ENCODE data around the gene GNG11.
A peak's percentile ranks its signal among the peaks of the same experiment; 100 is the strongest.

Gene GNG11

GRCh38 chr7:93889261-93889660 lies 32.3 kb upstream of the GNG11 start:
- H3K4ac ChIP-seq (ENCODE audit: low read length): no peak overlapping the region
- DNase-seq (ENCODE audit: low spot score): no peak
- H3K36me3 ChIP-seq (replicated peaks in 1 of 2; ENCODE audit: control insufficient read depth in 2 of 2, insufficient read depth in 2 of 2, low read length in 2 of 2): peaks cover 0 to 40% of the 10 kb centered on the region in 2 donors
- no peak overlapping the region for H2BK15ac ChIP-seq (ENCODE audit: low read length)
- no peak overlapping the region for H3K4me2 ChIP-seq (ENCODE audit: insufficient read depth, low read length, poor library complexity, severe bottlenecking)
- H3K9ac ChIP-seq (ENCODE audit: low read depth, low read length, poor library complexity): no peak overlapping the region
- H3K18ac ChIP-seq (ENCODE audit: low read length): no peak overlapping the region
- H3K14ac ChIP-seq (ENCODE audit: low read length): no peak overlapping the region
- H2BK12ac ChIP-seq (ENCODE audit: low read length): no peak overlapping the region
- no peak overlapping the region for H3K27ac ChIP-seq (replicated peaks; ENCODE audit: low read length)
- WGBS, 2 donors (ENCODE audit: extremely low coverage in 2 of 2, insufficient read length in 2 of 2, insufficient replicate concordance in 1 of 2): no CpG with 5 or more reads among the region's 3 CpGs
- H2BK5ac ChIP-seq (ENCODE audit: low read length): no peak overlapping the region
- H3K23ac ChIP-seq (ENCODE audit: low read depth, low read length, poor library complexity): no peak overlapping the region
- H3K79me1 ChIP-seq (ENCODE audit: low read depth, low read length): no peaks in the 10 kb centered on the region
- H2BK120ac ChIP-seq (ENCODE audit: low read depth, low read length): no peak overlapping the region
- H3K4me3 ChIP-seq (ENCODE audit: low read length in 2 of 2): peak overlapping the region in 1 of 2 donors; percentile 76
- H4K8ac ChIP-seq (ENCODE audit: low read depth, low read length): no peak overlapping the region
- H2AK5ac ChIP-seq (ENCODE audit: low read depth, low read length): no peak overlapping the region
- no peaks in the 10 kb centered on the region for H3K4me1 ChIP-seq (ENCODE audit: control insufficient read depth in 2 of 2, insufficient read depth in 1 of 2, low read depth in 1 of 2, low read length in 2 of 2)
- H2AFZ ChIP-seq (ENCODE audit: low read length): peak overlapping the region; percentile 36
- peaks cover 0 to 10% (median 0%) of the 10 kb centered on the region in 3 experiments for H3K27me3 ChIP-seq (ENCODE audit: control insufficient read depth in 3 of 3, insufficient read depth in 3 of 3, low read depth in 1 of 3, low read length in 3 of 3)
- no peak overlapping the region for H4K91ac ChIP-seq (ENCODE audit: low read depth, low read length, poor library complexity)
- no peaks in the 10 kb centered on the region for H3K9me3 ChIP-seq (replicated peaks in 1 of 2; ENCODE audit: control insufficient read depth in 2 of 2, insufficient read depth in 1 of 2, low read depth in 1 of 2, low read length in 2 of 2)

GRCh38 chr7:93890041-93890463 lies 31.5 kb upstream of the GNG11 start:
- no peaks in the 10 kb centered on the region for H3K79me1 ChIP-seq (ENCODE audit: low read depth, low read length)
- DNase-seq (ENCODE audit: low spot score): peak; percentile 21
- no peak overlapping the region for H4K91ac ChIP-seq (ENCODE audit: low read depth, low read length, poor library complexity)
- no peak overlapping the region for H3K14ac ChIP-seq (ENCODE audit: low read length)
- no CpG with 5 or more reads among the region's 28 CpGs for WGBS, 2 donors (ENCODE audit: extremely low coverage in 2 of 2, insufficient read length in 2 of 2, insufficient replicate concordance in 1 of 2)
- H3K4me2 ChIP-seq (ENCODE audit: insufficient read depth, low read length, poor library complexity, severe bottlenecking): peak overlapping the region; percentile 98
- peaks cover 0 to 33% of the 10 kb centered on the region in 2 donors for H3K36me3 ChIP-seq (replicated peaks in 1 of 2; ENCODE audit: control insufficient read depth in 2 of 2, insufficient read depth in 2 of 2, low read length in 2 of 2)
- peak overlapping the region; percentile 76 to 86 for H3K4me3 ChIP-seq (ENCODE audit: low read length in 2 of 2)
- peak overlapping the region; percentile 95 for H2AFZ ChIP-seq (ENCODE audit: low read length)
- peak overlapping the region; percentile 80 for H3K9ac ChIP-seq (ENCODE audit: low read depth, low read length, poor library complexity)
- no peak overlapping the region for H4K8ac ChIP-seq (ENCODE audit: low read depth, low read length)
- H3K4ac ChIP-seq (ENCODE audit: low read length): no peak overlapping the region
- H2BK12ac ChIP-seq (ENCODE audit: low read length): no peak overlapping the region
- peak overlapping the region; percentile 96 for H3K18ac ChIP-seq (ENCODE audit: low read length)
- no peak overlapping the region for H2AK5ac ChIP-seq (ENCODE audit: low read depth, low read length)
- no peak overlapping the region for H3K27ac ChIP-seq (replicated peaks; ENCODE audit: low read length)
- H2BK15ac ChIP-seq (ENCODE audit: low read length): peak overlapping the region; percentile 26
- H3K4me1 ChIP-seq (ENCODE audit: control insufficient read depth in 2 of 2, insufficient read depth in 1 of 2, low read depth in 1 of 2, low read length in 2 of 2): no peaks in the 10 kb centered on the region
- H2BK5ac ChIP-seq (ENCODE audit: low read length): no peak overlapping the region
- peaks cover 0 to 10% (median 0%) of the 10 kb centered on the region in 3 experiments for H3K27me3 ChIP-seq (ENCODE audit: control insufficient read depth in 3 of 3, insufficient read depth in 3 of 3, low read depth in 1 of 3, low read length in 3 of 3)
- H3K23ac ChIP-seq (ENCODE audit: low read depth, low read length, poor library complexity): no peak overlapping the region
- H3K9me3 ChIP-seq (replicated peaks in 1 of 2; ENCODE audit: control insufficient read depth in 2 of 2, insufficient read depth in 1 of 2, low read depth in 1 of 2, low read length in 2 of 2): no peaks in the 10 kb centered on the region
- peak overlapping the region; percentile 94 for H2BK120ac ChIP-seq (ENCODE audit: low read depth, low read length)

GRCh38 chr7:93890464-93891068 lies 31.0 kb upstream of the GNG11 start, which contains the start of gene TFPI2:
TFPI2 (minus strand) TSS chr7:93890753; CDS start chr7:93890678, 75 bp downstream.
- no peak within 1 kb of the TSS for H3K14ac ChIP-seq (ENCODE audit: low read length)
- peak within 1 kb of the TSS; percentile 95 for H2AFZ ChIP-seq (ENCODE audit: low read length)
- no peak within 1 kb of the TSS for H2BK5ac ChIP-seq (ENCODE audit: low read length)
- H3K4me2 ChIP-seq (ENCODE audit: insufficient read depth, low read length, poor library complexity, severe bottlenecking): peak within 1 kb of the TSS; percentile 98
- no peak within 1 kb of the TSS for H2AK5ac ChIP-seq (ENCODE audit: low read depth, low read length)
- H3K18ac ChIP-seq (ENCODE audit: low read length): peak within 1 kb of the TSS; percentile 96
- H3K36me3 ChIP-seq (replicated peaks in 1 of 2; ENCODE audit: control insufficient read depth in 2 of 2, insufficient read depth in 2 of 2, low read length in 2 of 2): peaks cover 0 to 27% of the 10 kb centered on the region in 2 donors
- H2BK12ac ChIP-seq (ENCODE audit: low read length): peak within 1 kb of the TSS; percentile 58
- H3K79me1 ChIP-seq (ENCODE audit: low read depth, low read length): no peaks in the 10 kb centered on the region
- no peak within 1 kb of the TSS for H4K8ac ChIP-seq (ENCODE audit: low read depth, low read length)
- H3K23ac ChIP-seq (ENCODE audit: low read depth, low read length, poor library complexity): no peak within 1 kb of the TSS
- H2BK120ac ChIP-seq (ENCODE audit: low read depth, low read length): peak within 1 kb of the TSS; percentile 94
- H4K91ac ChIP-seq (ENCODE audit: low read depth, low read length, poor library complexity): no peak within 1 kb of the TSS
- H3K27ac ChIP-seq (replicated peaks; ENCODE audit: low read length): no peak within 1 kb of the TSS
- peak within 1 kb of the TSS; percentile 76 to 86 for H3K4me3 ChIP-seq (ENCODE audit: low read length in 2 of 2)
- no peaks in the 10 kb centered on the region for H3K4me1 ChIP-seq (ENCODE audit: control insufficient read depth in 2 of 2, insufficient read depth in 1 of 2, low read depth in 1 of 2, low read length in 2 of 2)
- H3K9me3 ChIP-seq (replicated peaks in 1 of 2; ENCODE audit: control insufficient read depth in 2 of 2, insufficient read depth in 1 of 2, low read depth in 1 of 2, low read length in 2 of 2): no peaks in the 10 kb centered on the region
- no peak within 1 kb of the TSS for H3K4ac ChIP-seq (ENCODE audit: low read length)
- H3K9ac ChIP-seq (ENCODE audit: low read depth, low read length, poor library complexity): peak within 1 kb of the TSS; percentile 81
- DNase-seq (ENCODE audit: low spot score): peak; percentile 49
- peak within 1 kb of the TSS; percentile 26 for H2BK15ac ChIP-seq (ENCODE audit: low read length)
- no CpG with 5 or more reads among the region's 49 CpGs for WGBS, 2 donors (ENCODE audit: extremely low coverage in 2 of 2, insufficient read length in 2 of 2, insufficient replicate concordance in 1 of 2)
- H3K27me3 ChIP-seq (ENCODE audit: control insufficient read depth in 3 of 3, insufficient read depth in 3 of 3, low read depth in 1 of 3, low read length in 3 of 3): peaks cover 0 to 10% (median 0%) of the 10 kb centered on the region in 3 experiments

- Histone ChIP-seq H3K4me1 (ENCODE audit: control insufficient read depth in 2 of 2, insufficient read depth in 1 of 2, low read depth in 1 of 2, low read length in 2 of 2) (no peaks in the 10 kb centered on the region), H4K8ac (ENCODE audit: low read depth, low read length) (no peak overlapping the region), H3K14ac (ENCODE audit: low read length) (no peak overlapping the region), H3K9me3 (replicated peaks in 1 of 2; ENCODE audit: control insufficient read depth in 2 of 2, insufficient read depth in 1 of 2, low read depth in 1 of 2, low read length in 2 of 2) (no peaks in the 10 kb centered on the region), H3K36me3 (replicated peaks in 1 of 2; ENCODE audit: control insufficient read depth in 2 of 2, insufficient read depth in 2 of 2, low read length in 2 of 2) (no peaks in the 10 kb centered on the region), H2BK120ac (ENCODE audit: low read depth, low read length) (no peak overlapping the region), H3K27ac (replicated peaks; ENCODE audit: low read length) (no peak overlapping the region), H2BK5ac (ENCODE audit: low read length) (no peak overlapping the region), H2AFZ (ENCODE audit: low read length) (no peak overlapping the region), H3K4ac (ENCODE audit: low read length) (no peak overlapping the region), H3K18ac (ENCODE audit: low read length) (no peak overlapping the region), H3K79me1 (ENCODE audit: low read depth, low read length) (no peaks in the 10 kb centered on the region), H3K4me2 (ENCODE audit: insufficient read depth, low read length, poor library complexity, severe bottlenecking) (no peak overlapping the region), H2AK5ac (ENCODE audit: low read depth, low read length) (no peak overlapping the region), H3K4me3 (ENCODE audit: low read length in 2 of 2) (no peak overlapping the region), H2BK15ac (ENCODE audit: low read length) (no peak overlapping the region), H3K9ac (ENCODE audit: low read depth, low read length, poor library complexity) (no peak overlapping the region), H3K27me3 (ENCODE audit: control insufficient read depth in 3 of 3, insufficient read depth in 3 of 3, low read depth in 1 of 3, low read length in 3 of 3) (peaks cover 0 to 10% (median 0%) of the 10 kb centered on the region in 3 experiments), H3K23ac (ENCODE audit: low read depth, low read length, poor library complexity) (no peak overlapping the region), H2BK12ac (ENCODE audit: low read length) (no peak overlapping the region), H4K91ac (ENCODE audit: low read depth, low read length, poor library complexity) (no peak overlapping the region)
- no peak for DNase-seq (ENCODE audit: low spot score)
- no CpG with 5 or more reads among the region's 1 CpG for WGBS, 2 donors (ENCODE audit: extremely low coverage in 2 of 2, insufficient read length in 2 of 2, insufficient replicate concordance in 1 of 2)
Observed at GRCh38 chr7:93894426-93894825, 27.1 kb upstream of the GNG11 start.
